Measurements from ENCODE around the gene FOXM1.

The FOXM1 gene

DNA sequence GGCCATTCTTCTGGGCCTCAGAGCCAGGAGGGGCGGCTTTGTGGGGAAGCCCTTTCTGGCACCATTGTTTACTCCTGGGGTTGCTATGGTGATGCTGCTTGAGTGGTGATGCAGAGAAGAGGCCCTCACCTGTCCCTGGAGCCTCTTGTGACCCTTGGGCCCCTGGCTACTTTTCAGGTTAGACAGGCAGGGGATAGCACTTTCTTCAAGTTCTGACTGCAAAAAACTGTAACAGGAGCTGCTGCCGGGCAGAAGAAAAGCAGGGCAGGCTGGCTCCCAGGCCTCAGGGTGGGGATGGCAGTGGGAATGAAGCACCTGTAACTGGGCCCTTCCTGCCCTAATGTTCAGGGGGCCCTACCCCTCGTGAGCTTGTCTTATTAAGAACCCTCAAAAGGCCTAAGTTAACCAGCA is 19.9 kb downstream of the FOXM1 start, which contains the start of gene TEX52:
TEX52 (minus strand) TSS at position 19 of the 411 bp plus-strand sequence; CDS start at position 6, 13 bp downstream.
- TF ChIP-seq, protein P1, sequence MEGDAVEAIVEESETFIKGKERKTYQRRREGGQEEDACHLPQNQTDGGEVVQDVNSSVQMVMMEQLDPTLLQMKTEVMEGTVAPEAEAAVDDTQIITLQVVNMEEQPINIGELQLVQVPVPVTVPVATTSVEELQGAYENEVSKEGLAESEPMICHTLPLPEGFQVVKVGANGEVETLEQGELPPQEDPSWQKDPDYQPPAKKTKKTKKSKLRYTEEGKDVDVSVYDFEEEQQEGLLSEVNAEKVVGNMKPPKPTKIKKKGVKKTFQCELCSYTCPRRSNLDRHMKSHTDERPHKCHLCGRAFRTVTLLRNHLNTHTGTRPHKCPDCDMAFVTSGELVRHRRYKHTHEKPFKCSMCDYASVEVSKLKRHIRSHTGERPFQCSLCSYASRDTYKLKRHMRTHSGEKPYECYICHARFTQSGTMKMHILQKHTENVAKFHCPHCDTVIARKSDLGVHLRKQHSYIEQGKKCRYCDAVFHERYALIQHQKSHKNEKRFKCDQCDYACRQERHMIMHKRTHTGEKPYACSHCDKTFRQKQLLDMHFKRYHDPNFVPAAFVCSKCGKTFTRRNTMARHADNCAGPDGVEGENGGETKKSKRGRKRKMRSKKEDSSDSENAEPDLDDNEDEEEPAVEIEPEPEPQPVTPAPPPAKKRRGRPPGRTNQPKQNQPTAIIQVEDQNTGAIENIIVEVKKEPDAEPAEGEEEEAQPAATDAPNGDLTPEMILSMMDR (IDR thresholded peaks at IDR 0.05; ENCODE audit: low read length), result no peak
- TF ChIP-seq EZH2phosphoT487 (IDR thresholded peaks at IDR 0.05; ENCODE audit: low read length), result no peak
- TF ChIP-seq EZH2 (optimal IDR thresholded peaks at IDR 0.05; ENCODE audit: low read depth, low read length), result no peak
- Histone ChIP-seq H3K9ac (ENCODE audit: low read length) (no peak within 1 kb of the TSS), H3K27me3 (replicated peaks; ENCODE audit: insufficient read depth, low read length) (no peaks in the 10 kb centered on the region), H3K79me2 (ENCODE audit: low read length) (no peaks in the 10 kb centered on the region), H3K4me1 (ENCODE audit: low read length) (no peaks in the 10 kb centered on the region), H3K27ac (ENCODE audit: low read length) (no peak within 1 kb of the TSS), H3F3A (ENCODE audit: insufficient read depth, low read length) (peaks cover 3% of the 10 kb centered on the region; the same call in 1 of the 2 replicates), H3K9me2 (replicated peaks; ENCODE audit: insufficient read depth, low read length) (no peaks in the 10 kb centered on the region), H3K4me3 (ENCODE audit: low read length) (no peak within 1 kb of the TSS), H4K20me1 (ENCODE audit: insufficient read depth, low read length) (no peaks in the 10 kb centered on the region), H2AFZ (ENCODE audit: low read length) (no peak within 1 kb of the TSS), H3K36me3 (replicated peaks; ENCODE audit: insufficient read depth, low read length) (no peaks in the 10 kb centered on the region), H3K9me3 (replicated peaks; ENCODE audit: insufficient read depth, low read length) (no peaks in the 10 kb centered on the region), H3K4me2 (ENCODE audit: low read depth, low read length) (no peak within 1 kb of the TSS)
- no peak for DNase-seq

DNA sequence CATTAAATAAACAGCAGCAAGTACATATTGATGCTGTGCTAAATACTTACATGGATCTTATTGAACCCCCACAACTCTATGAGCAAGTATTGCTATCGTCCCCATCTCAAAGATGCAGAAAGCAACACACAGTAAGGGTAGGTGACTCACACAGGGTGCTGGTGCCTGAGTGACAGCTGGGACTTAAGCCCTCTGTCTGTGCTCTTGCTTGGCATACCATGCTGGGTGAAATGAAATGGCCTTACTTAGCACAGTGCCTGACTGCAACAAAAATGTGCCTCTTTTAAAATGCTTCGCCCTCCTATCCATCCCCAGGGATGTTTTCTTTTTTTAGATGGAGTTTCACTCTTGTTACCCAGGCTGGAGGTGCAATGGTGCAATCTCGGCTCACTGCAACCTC is 20.9 kb downstream of the FOXM1 start:
- H2AFZ ChIP-seq (ENCODE audit: low read length), result no peak overlapping the region
- H3K79me2 ChIP-seq (ENCODE audit: low read length), result no peaks in the 10 kb centered on the region
- H3K4me1 ChIP-seq (ENCODE audit: low read length), result no peaks in the 10 kb centered on the region
- H3K9ac ChIP-seq (ENCODE audit: low read length), result no peak overlapping the region
- no peaks in the 10 kb centered on the region for H3K9me3 ChIP-seq (replicated peaks; ENCODE audit: insufficient read depth, low read length)
- H3K27ac ChIP-seq (ENCODE audit: low read length), result no peak overlapping the region
- no peaks in the 10 kb centered on the region for H3K27me3 ChIP-seq (replicated peaks; ENCODE audit: insufficient read depth, low read length)
- no peaks in the 10 kb centered on the region for H3K36me3 ChIP-seq (replicated peaks; ENCODE audit: insufficient read depth, low read length)
- no peak for DNase-seq
- peaks cover 3% of the 10 kb centered on the region; the same call in 1 of the 2 replicates for H3F3A ChIP-seq (ENCODE audit: insufficient read depth, low read length)
- H3K4me2 ChIP-seq (ENCODE audit: low read depth, low read length), result no peak overlapping the region
- no peak for TF ChIP-seq EZH2phosphoT487 (IDR thresholded peaks at IDR 0.05; ENCODE audit: low read length)
- TF ChIP-seq, protein P1 (IDR thresholded peaks at IDR 0.05; ENCODE audit: low read length), result no peak
- no peak for TF ChIP-seq EZH2 (optimal IDR thresholded peaks at IDR 0.05; ENCODE audit: low read depth, low read length)
- no peak overlapping the region for H3K4me3 ChIP-seq (ENCODE audit: low read length)
- no peaks in the 10 kb centered on the region for H3K9me2 ChIP-seq (replicated peaks; ENCODE audit: insufficient read depth, low read length)
- H4K20me1 ChIP-seq (ENCODE audit: insufficient read depth, low read length), result no peaks in the 10 kb centered on the region

DNA sequence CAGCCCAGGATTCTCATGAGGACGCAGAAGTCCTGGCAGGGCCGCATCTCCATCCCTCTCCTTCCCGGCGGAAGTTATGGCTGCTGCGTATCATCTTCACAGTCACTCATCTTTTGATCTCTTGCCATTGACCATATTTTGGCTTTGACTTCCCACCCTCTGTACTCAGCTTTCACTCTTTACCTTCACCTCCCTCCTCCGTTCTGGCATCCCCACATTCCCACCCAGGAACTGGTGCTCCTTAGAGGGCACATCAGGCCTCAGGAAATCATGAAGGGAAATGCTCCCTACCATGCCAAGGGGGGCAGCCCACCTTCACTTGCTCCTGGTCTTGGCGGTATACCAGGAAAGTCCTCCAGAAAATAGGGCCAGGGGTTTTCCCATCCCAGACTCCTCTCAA is 21.4 kb downstream of the FOXM1 start:
- no peak for DNase-seq
- no peak overlapping the region for H3K4me3 ChIP-seq (ENCODE audit: low read length)
- no peaks in the 10 kb centered on the region for H3K27me3 ChIP-seq (replicated peaks; ENCODE audit: insufficient read depth, low read length)
- no peak overlapping the region for H2AFZ ChIP-seq (ENCODE audit: low read length)
- no peak overlapping the region for H3K4me2 ChIP-seq (ENCODE audit: low read depth, low read length)
- H3K79me2 ChIP-seq (ENCODE audit: low read length), result no peaks in the 10 kb centered on the region
- no peaks in the 10 kb centered on the region for H3K4me1 ChIP-seq (ENCODE audit: low read length)
- H3K9me2 ChIP-seq (replicated peaks; ENCODE audit: insufficient read depth, low read length), result no peaks in the 10 kb centered on the region
- no peak overlapping the region for H3K27ac ChIP-seq (ENCODE audit: low read length)
- H3K36me3 ChIP-seq (replicated peaks; ENCODE audit: insufficient read depth, low read length), result no peaks in the 10 kb centered on the region
- H3K9ac ChIP-seq (ENCODE audit: low read length), result no peak overlapping the region
- H3F3A ChIP-seq (ENCODE audit: insufficient read depth, low read length), result peaks cover 3% of the 10 kb centered on the region; the same call in 1 of the 2 replicates
- no peaks in the 10 kb centered on the region for H4K20me1 ChIP-seq (ENCODE audit: insufficient read depth, low read length)
- no peaks in the 10 kb centered on the region for H3K9me3 ChIP-seq (replicated peaks; ENCODE audit: insufficient read depth, low read length)
- TF ChIP-seq EZH2phosphoT487 (IDR thresholded peaks at IDR 0.05; ENCODE audit: low read length) (no peak), EZH2 (optimal IDR thresholded peaks at IDR 0.05; ENCODE audit: low read depth, low read length) (no peak)
- TF ChIP-seq, protein P1 (IDR thresholded peaks at IDR 0.05; ENCODE audit: low read length), result no peak

All from MM.1S (cell line).